Esophagus squamous epithelium (tissue), 5 donors: ENCODE measurements around the gene VEGFD. TPM values are rescaled to one million over a fixed set of nuclear protein-coding genes. Genes with fewer than 3 reads are reported as not detected.

Experiments used
- DNase-seq: peaks from one replicate; lab custom pipeline; 2025; lab: John Stamatoyannopoulos, UW
- H3K27ac ChIP-seq, 4 donors: fragments of 200-600 bp; sonication (generic); one replicate each; pipeline ENCODE4 v1.5.1; 2016 to 2019; ENCODE audit warnings: mild to moderate bottlenecking in 1 of 4
- H3K27me3 ChIP-seq, 4 donors: fragments of 200-600 bp; sonication (generic); 1 replicate in 3 of 4; 2 replicates in 1 of 4; pipeline versions ENCODE4 v1.5.1 to v1.6.0; 2017 to 2021; ENCODE audit warnings: antibody characterized with exemption in 1 of 4
- H3K36me3 ChIP-seq, 3 donors: fragments of 200-600 bp; sonication (generic); one replicate each; pipeline ENCODE4 v1.5.1; 2016 to 2019
- H3K4me1 ChIP-seq, 3 donors: fragments of 200-600 bp; sonication (generic); one replicate each; pipeline ENCODE4 v1.5.1; 2017 to 2019
- H3K4me3 ChIP-seq, 4 donors: fragments of 200-600 bp; sonication (generic); 1 replicate in 3 of 4; 2 replicates in 1 of 4; pipeline ENCODE4 v1.5.1; 2016 to 2019; ENCODE audit warnings: mild to moderate bottlenecking in 2 of 4, moderate library complexity in 1 of 4
- H3K9me3 ChIP-seq, 3 donors: fragments of 200-600 bp; sonication (generic); one replicate each; pipeline ENCODE4 v1.5.1; 2016 to 2019
- CTCF ChIP-seq, 6 experiments: fragments of 450-650 bp in 4 of 6; fragments of 200-600 bp in 2 of 6; sonication (generic) in 2 of 6; IDR thresholded peaks; one replicate each; pipeline ENCODE4 v1.5.1; 2016 to 2019; ENCODE audit warnings: antibody characterized with exemption in 6 of 6, mild to moderate bottlenecking in 4 of 6, moderate library complexity in 4 of 6
- POLR2A ChIP-seq, 4 donors: fragments of 450-650 bp; IDR thresholded peaks; one replicate each; pipeline ENCODE4 v1.6.1; 2017; ENCODE audit warnings: antibody characterized with exemption in 4 of 4, mild to moderate bottlenecking in 4 of 4, moderate library complexity in 3 of 4
- WGBS, 2 donors: methylation state at CpG; one replicate each; pipeline ENCODE4 v1.1.5; 2018; 5-methylcytosine and 5-hydroxymethylcytosine counted together
- intact Hi-C: fragments of 100-400 bp; cut with DNase I; formaldehyde crosslinking; loops from one replicate; pipeline ENCODE4 v1.15.0; 2022
- total RNA-seq, 4 donors: library from RNA; depleted of rRNA; stranded (reverse); fragments of >200 nt; gene quantifications; one replicate each; pipeline ENCODE4 v1.1.0, GENCODE V29; 2016
- donor health status: DM: yes; HTN: yes; CAD: no.

The VEGFD gene
- total RNA-seq = 1 to 10 TPM in 1 of 4 donors, under 1 TPM in 3; 0.13 to 1.1 (median 0.48) TPM

- TF ChIP-seq POLR2A (IDR thresholded peaks at IDR 0.05) (no peak), CTCF (IDR thresholded peaks at IDR 0.05) (no peak)
- intact Hi-C loops = no loop called here
- Histone ChIP-seq H3K4me3 (no peak within 1 kb of the TSS), H3K4me1 (no peaks in the 10 kb centered on the region), H3K27me3 (no peaks in the 10 kb centered on the region), H3K36me3 (peaks cover 0 to 11% (median 0%) of the 10 kb centered on the region in 3 donors), H3K27ac (no peak within 1 kb of the TSS), H3K9me3 (no peaks in the 10 kb centered on the region)
- no peak for DNase-seq
- WGBS, 2 donors = 24 to 50% methylated on average over 2 of the region's 2 CpGs
These were observed at the start of gene VEGFD for GRCh38 chrX:15384304-15384703. VEGFD (minus strand) TSS chrX:15384413; CDS start chrX:15383946, 467 bp downstream.

- DNase-seq = no peak
- H3K36me3 ChIP-seq = no peaks in the 10 kb centered on the region
- intact Hi-C loops = no loop called here
- H3K4me1 ChIP-seq = no peaks in the 10 kb centered on the region
- TF ChIP-seq CTCF (IDR thresholded peaks at IDR 0.05) (no peak), POLR2A (IDR thresholded peaks at IDR 0.05) (no peak)
- H3K27ac ChIP-seq = no peak overlapping the region
- H3K27me3 ChIP-seq = no peaks in the 10 kb centered on the region
- no peak overlapping the region for H3K4me3 ChIP-seq
- H3K9me3 ChIP-seq = no peaks in the 10 kb centered on the region
- WGBS, 2 donors = 55 to 83% methylated on average over 1 of the region's 1 CpG
These were observed 46.4 kb upstream of the VEGFD start for GRCh38 chrX:15430584-15430983.

GRCh38 chrX:15430076-15430475 is 45.9 kb upstream of the VEGFD start:
- Histone ChIP-seq H3K36me3 (no peaks in the 10 kb centered on the region), H3K27ac (no peak overlapping the region), H3K4me1 (no peaks in the 10 kb centered on the region), H3K27me3 (no peaks in the 10 kb centered on the region), H3K4me3 (no peak overlapping the region), H3K9me3 (no peaks in the 10 kb centered on the region)
- WGBS, 2 donors = 66 to 75% methylated on average over 2 of the region's 2 CpGs
- intact Hi-C loops = no loop called here
- DNase-seq = no peak
- TF ChIP-seq POLR2A (IDR thresholded peaks at IDR 0.05) = no peak
- TF ChIP-seq CTCF (IDR thresholded peaks at IDR 0.05) = no peak

GRCh38 chrX:15425024-15425423 is 40.8 kb upstream of the VEGFD start:
- H3K27me3 ChIP-seq = no peaks in the 10 kb centered on the region
- TF ChIP-seq CTCF (IDR thresholded peaks at IDR 0.05) = no peak
- TF ChIP-seq POLR2A (IDR thresholded peaks at IDR 0.05) = no peak
- DNase-seq = no peak
- H3K4me1 ChIP-seq = no peaks in the 10 kb centered on the region
- 31 to 44% methylated on average over 1 of the region's 1 CpG for WGBS, 2 donors
- no peak overlapping the region for H3K27ac ChIP-seq
- H3K4me3 ChIP-seq = no peak overlapping the region
- intact Hi-C loops = no loop called here
- no peaks in the 10 kb centered on the region for H3K36me3 ChIP-seq
- no peaks in the 10 kb centered on the region for H3K9me3 ChIP-seq

GRCh38 chrX:15418707-15419181 is 34.5 kb upstream of the VEGFD start:
- TF ChIP-seq CTCF (IDR thresholded peaks at IDR 0.05) = no peak
- TF ChIP-seq POLR2A (IDR thresholded peaks at IDR 0.05) = no peak
- DNase-seq = no peak
- H3K4me3 ChIP-seq = no peak overlapping the region
- H3K27ac ChIP-seq = no peak overlapping the region
- WGBS, 2 donors = 62 to 67% methylated on average over 2 to 3 of the region's 3 CpGs
- H3K36me3 ChIP-seq = no peaks in the 10 kb centered on the region
- H3K27me3 ChIP-seq = no peaks in the 10 kb centered on the region
- H3K9me3 ChIP-seq = peaks cover 0 to 8% (median 0%) of the 10 kb centered on the region in 3 donors
- intact Hi-C loops = no loop called here
- H3K4me1 ChIP-seq = no peaks in the 10 kb centered on the region
